ENCODE measurements around the gene ZNF695.

- TF ChIP-seq IRF2 (CRISPR knock-in tag; IDR thresholded peaks at IDR 0.05; ENCODE audit: borderline replicate concordance, low read depth) = no peak
- TF ChIP-seq ATF1 (CRISPR knock-in tag; IDR thresholded peaks at IDR 0.05) = no peak
- no peak for TF ChIP-seq CREM (CRISPR knock-in tag; IDR thresholded peaks at IDR 0.05)
- TF ChIP-seq CTCF (IDR thresholded peaks at IDR 0.05) = no peak
- TF ChIP-seq CREB1 (CRISPR knock-in tag; IDR thresholded peaks at IDR 0.05) = no peak
- no peak for TF ChIP-seq NR3C1 (CRISPR knock-in tag; conservative IDR thresholded peaks at IDR 0.05; ENCODE audit: low read depth)
- no peak for TF ChIP-seq USF1 (CRISPR knock-in tag; IDR thresholded peaks at IDR 0.05)
Measured at GRCh38 chr1:246971969-246972368, 35.9 kb downstream of the ZNF695 start.
